ENCODE data around the gene WWC1. TPM values are rescaled to one million over a fixed set of nuclear protein-coding genes. Genes with fewer than 3 reads are reported as not detected.

Gene WWC1
- total RNA-seq, 1 experiment from 2014 or later = 52.6 TPM

DNA sequence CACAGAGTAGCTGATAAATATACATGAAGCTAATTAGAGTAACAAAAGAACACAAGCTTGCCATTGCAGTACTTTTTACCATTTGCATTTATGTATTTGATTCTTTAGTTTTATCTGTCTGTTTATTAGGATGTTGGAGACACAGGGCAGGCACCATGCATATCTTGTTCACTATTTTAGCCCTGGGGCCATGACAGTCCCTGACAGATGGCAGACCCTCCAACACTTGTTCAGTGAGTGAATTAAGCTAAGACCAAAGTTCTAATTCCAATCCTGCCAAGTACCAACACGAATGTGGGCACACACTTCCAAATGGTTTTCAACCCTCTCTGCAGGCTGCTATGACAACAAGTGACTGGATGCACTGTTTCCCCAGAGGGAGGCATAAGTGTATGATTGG is 182.9 kb downstream of the WWC1 start (continued):
- TF ChIP-seq, protein P1, sequence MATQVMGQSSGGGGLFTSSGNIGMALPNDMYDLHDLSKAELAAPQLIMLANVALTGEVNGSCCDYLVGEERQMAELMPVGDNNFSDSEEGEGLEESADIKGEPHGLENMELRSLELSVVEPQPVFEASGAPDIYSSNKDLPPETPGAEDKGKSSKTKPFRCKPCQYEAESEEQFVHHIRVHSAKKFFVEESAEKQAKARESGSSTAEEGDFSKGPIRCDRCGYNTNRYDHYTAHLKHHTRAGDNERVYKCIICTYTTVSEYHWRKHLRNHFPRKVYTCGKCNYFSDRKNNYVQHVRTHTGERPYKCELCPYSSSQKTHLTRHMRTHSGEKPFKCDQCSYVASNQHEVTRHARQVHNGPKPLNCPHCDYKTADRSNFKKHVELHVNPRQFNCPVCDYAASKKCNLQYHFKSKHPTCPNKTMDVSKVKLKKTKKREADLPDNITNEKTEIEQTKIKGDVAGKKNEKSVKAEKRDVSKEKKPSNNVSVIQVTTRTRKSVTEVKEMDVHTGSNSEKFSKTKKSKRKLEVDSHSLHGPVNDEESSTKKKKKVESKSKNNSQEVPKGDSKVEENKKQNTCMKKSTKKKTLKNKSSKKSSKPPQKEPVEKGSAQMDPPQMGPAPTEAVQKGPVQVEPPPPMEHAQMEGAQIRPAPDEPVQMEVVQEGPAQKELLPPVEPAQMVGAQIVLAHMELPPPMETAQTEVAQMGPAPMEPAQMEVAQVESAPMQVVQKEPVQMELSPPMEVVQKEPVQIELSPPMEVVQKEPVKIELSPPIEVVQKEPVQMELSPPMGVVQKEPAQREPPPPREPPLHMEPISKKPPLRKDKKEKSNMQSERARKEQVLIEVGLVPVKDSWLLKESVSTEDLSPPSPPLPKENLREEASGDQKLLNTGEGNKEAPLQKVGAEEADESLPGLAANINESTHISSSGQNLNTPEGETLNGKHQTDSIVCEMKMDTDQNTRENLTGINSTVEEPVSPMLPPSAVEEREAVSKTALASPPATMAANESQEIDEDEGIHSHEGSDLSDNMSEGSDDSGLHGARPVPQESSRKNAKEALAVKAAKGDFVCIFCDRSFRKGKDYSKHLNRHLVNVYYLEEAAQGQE (IDR thresholded peaks at IDR 0.05; ENCODE audit: low read depth) = no peak
- TF ChIP-seq FOSL1 (IDR thresholded peaks at IDR 0.05; ENCODE audit: low read depth) = no peak

DNA sequence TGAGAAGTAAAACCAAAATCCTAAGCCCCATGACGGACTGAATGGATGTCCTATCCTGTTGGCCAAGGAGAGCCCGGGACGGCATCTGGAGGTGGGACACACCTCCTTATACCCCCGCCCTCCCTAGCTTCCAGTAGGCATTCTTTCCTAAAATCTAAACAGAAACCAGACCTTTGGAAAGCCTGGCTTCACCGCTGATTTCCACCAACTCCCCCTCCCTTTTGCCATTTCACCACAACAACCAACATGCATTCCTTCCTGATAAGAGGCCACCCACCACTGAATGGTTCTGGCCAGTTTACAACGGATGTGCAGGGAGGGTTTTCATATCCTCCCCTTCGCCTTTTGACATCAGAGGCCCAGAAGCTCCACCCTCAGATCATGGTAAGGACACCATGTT is 185.6 kb downstream of the WWC1 start:
- Histone ChIP-seq H3K79me2 (ENCODE audit: insufficient read depth, low read length) (no peaks in the 10 kb centered on the region), H3K27ac (ENCODE audit: low read depth, low read length) (no peak overlapping the region), H3K4me1 (ENCODE audit: control insufficient read depth in 1 of 2, insufficient read depth in 2 of 2, low read length in 2 of 2) (0 out of 4 replicates have a peak, but pooled peaks cover 0 to 4% of the 10 kb centered on the region in 2 experiments), H4K20me1 (ENCODE audit: insufficient read depth) (no peaks in the 10 kb centered on the region), H3K36me3 (ENCODE audit: control insufficient read depth in 1 of 2, insufficient read depth in 2 of 2, low read length in 2 of 2) (peaks cover 0 to 2% of the 10 kb centered on the region in 2 experiments; a peak in 1 of 4 replicates), H3K4me3 (replicated peaks in 1 of 2; ENCODE audit: low read depth in 1 of 2, low read length in 2 of 2) (no peak overlapping the region), H3K27me3 (ENCODE audit: insufficient read depth, low read length) (no peaks in the 10 kb centered on the region), H3K9ac (ENCODE audit: low read length) (no peak overlapping the region), H2AFZ (ENCODE audit: low read depth, low read length, poor library complexity, severe bottlenecking) (no peak overlapping the region), H3K4me2 (ENCODE audit: low read length) (no peak overlapping the region), H3K9me2 (ENCODE audit: insufficient read depth) (no peaks in the 10 kb centered on the region), H3K9me3 (ENCODE audit: control insufficient read depth in 1 of 2, insufficient read depth in 1 of 2, low read depth in 1 of 2, low read length in 2 of 2) (no peaks in the 10 kb centered on the region)
- TF ChIP-seq ZNF274 (IDR thresholded peaks at IDR 0.05; ENCODE audit: low read depth, low read length) = no peak
- no peak for TF ChIP-seq CBX3 (IDR thresholded peaks at IDR 0.05; ENCODE audit: low read depth)
- TF ChIP-seq, protein P2, sequence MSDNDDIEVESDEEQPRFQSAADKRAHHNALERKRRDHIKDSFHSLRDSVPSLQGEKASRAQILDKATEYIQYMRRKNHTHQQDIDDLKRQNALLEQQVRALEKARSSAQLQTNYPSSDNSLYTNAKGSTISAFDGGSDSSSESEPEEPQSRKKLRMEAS (IDR thresholded peaks at IDR 0.05) = no peak
- no peak for TF ChIP-seq POLR2A (IDR thresholded peaks at IDR 0.05; ENCODE audit: borderline replicate concordance, extremely low read depth, insufficient read depth, insufficient read length)
- TF ChIP-seq JUND (IDR thresholded peaks at IDR 0.05) = no peak
- TF ChIP-seq EGR1 (IDR thresholded peaks at IDR 0.05; ENCODE audit: low read depth) = no peak
- TF ChIP-seq CEBPB (IDR thresholded peaks at IDR 0.05; ENCODE audit: low read depth) = no peak
- no peak for TF ChIP-seq EZH2phosphoT487 (IDR thresholded peaks at IDR 0.05; ENCODE audit: borderline replicate concordance)
- no peak for TF ChIP-seq POLR2AphosphoS5 (IDR thresholded peaks at IDR 0.05; ENCODE audit: low read depth, low read length)
- TF ChIP-seq, protein P3, sequence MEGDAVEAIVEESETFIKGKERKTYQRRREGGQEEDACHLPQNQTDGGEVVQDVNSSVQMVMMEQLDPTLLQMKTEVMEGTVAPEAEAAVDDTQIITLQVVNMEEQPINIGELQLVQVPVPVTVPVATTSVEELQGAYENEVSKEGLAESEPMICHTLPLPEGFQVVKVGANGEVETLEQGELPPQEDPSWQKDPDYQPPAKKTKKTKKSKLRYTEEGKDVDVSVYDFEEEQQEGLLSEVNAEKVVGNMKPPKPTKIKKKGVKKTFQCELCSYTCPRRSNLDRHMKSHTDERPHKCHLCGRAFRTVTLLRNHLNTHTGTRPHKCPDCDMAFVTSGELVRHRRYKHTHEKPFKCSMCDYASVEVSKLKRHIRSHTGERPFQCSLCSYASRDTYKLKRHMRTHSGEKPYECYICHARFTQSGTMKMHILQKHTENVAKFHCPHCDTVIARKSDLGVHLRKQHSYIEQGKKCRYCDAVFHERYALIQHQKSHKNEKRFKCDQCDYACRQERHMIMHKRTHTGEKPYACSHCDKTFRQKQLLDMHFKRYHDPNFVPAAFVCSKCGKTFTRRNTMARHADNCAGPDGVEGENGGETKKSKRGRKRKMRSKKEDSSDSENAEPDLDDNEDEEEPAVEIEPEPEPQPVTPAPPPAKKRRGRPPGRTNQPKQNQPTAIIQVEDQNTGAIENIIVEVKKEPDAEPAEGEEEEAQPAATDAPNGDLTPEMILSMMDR (IDR thresholded peaks at IDR 0.05 in 2 of 3, conservative IDR thresholded peaks at IDR 0.05 in 1 of 3; ENCODE audit: borderline replicate concordance in 1 of 3, insufficient read depth in 1 of 3, low read depth in 2 of 3, low read length in 2 of 3) = no peak
- TF ChIP-seq, protein P4, sequence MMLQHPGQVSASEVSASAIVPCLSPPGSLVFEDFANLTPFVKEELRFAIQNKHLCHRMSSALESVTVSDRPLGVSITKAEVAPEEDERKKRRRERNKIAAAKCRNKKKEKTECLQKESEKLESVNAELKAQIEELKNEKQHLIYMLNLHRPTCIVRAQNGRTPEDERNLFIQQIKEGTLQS (IDR thresholded peaks at IDR 0.05) = no peak
- TF ChIP-seq SP1 (IDR thresholded peaks at IDR 0.05; ENCODE audit: low read depth) = no peak
- intact Hi-C loops (cut with micrococcal nuclease) = no loop called here
- ChIA-PET CTCF (no interaction called here), RAD21 (ENCODE audit: low non-redundant PET in 1 of 2, low total read pairs in 2 of 2, uncharacterized antibody in 2 of 2, unreplicated experiment in 2 of 2) (no interaction called here), POLR2A (no interaction called here)
- no TSS peak for BruUV-seq (replicated peaks)
- DNase-seq (ENCODE audit: low read depth, low spot score) = no peak
- no peak for ATAC-seq
